Erythroblast (primary cell): ENCODE measurements around the gene VASN.
"Not testable (repeated sequence)": the region's sequence is repeated elsewhere in the genome, so short reads cannot be mapped to it uniquely, and the experiment has no call there.

Experiments
- DNase-seq, 2 experiments: peaks; one replicate each; lab custom pipeline; 2025; lab: John Stamatoyannopoulos, UW
- GATA1 ChIP-seq: IDR thresholded peaks from 2 replicates; pipeline ENCODE4 v1.6.1; 2011; ENCODE audit warnings: low read depth, mild to moderate bottlenecking, control low read depth, low read length, moderate library complexity
- POLR2A ChIP-seq: IDR thresholded peaks from 2 replicates; pipeline ENCODE4 v1.6.1; 2011; ENCODE audit warnings: mild to moderate bottlenecking, low read length

Gene VASN

DNA sequence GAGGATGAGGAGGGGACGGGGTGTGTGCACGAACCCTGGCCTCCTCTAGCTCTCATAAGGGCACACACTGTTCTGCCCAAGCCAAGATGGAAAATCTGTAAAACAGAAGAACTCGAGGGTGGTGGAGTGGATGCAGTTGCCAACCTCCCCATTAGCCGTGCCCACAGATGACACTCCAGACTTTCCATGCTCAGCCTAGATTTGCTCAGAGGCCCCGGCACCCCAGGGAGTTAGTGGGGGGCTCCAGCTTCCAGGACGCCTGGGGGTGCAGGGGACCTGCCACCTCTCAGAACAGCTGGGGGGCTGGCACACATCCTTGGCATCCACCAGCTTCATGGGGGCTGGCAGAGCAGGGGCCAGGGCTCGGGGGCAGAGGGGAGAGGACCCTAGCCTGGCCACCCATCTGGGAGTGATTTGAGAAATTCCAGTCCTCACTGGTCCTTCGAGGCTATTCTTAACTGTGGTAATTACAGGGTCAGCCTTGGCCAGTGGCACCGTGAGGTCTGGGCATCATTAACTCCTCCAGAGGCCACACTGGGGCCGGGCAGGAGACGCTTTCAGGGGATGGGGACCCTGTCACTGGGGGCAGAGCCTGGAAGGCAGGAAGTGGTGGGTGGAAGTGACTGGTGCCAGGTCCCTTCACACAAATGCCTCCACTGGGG is 14.3 kb downstream of the VASN start:
- no peak for TF ChIP-seq POLR2A
- no peak for TF ChIP-seq GATA1
- DNase-seq, result no peak

DNA sequence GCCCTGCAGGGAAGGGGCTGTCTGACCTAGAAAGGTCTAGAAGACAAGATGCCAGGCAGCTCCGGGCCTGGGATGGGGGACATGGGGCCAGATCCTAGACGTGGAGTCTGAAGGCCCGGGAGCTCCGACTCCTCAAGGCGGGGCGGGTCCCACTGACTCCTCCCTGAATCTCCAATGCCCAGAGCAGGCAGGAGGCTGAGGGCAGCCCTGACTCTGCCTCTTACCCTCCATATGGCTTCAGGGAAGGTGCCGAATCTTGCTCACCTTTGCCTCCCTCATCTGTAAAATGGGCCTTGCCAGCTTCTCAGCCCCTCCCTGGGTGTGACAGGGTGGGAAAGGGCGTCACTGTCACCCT is 14.8 kb downstream of the VASN start:
- TF ChIP-seq POLR2A, result no peak
- TF ChIP-seq GATA1, result no peak
- no peak for DNase-seq

DNA sequence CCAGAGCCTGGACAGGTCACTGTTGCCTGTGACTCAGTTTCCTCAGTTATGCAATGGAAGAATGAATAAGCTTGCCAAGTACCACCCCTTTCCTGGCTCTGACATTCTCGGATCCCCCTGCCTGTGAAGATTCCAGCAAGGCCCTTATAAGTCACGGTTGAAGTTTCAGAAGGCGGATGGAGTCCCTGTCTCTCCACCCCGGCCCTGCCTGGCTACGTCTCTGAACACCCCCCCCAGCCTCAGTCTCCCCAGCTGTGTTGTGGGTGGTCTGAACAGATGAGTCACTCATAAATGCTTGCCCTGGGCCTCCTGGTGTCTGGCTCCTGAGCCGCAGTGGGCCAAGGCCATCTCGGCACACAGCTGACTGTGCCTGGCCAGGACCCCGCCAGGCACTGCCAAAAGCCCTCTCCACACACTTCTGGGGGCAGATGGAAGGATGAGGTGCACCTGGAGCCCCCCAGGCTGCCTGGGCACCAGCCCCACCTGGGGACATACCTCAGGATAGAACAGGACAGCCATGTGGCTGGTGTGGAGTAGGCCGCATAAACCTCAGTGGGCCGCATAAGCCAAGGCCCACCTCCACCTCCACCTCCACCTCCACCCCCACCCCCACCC is 15.4 kb downstream of the VASN start:
- no peak for DNase-seq
- TF ChIP-seq POLR2A (no peak), GATA1 (no peak)

DNA sequence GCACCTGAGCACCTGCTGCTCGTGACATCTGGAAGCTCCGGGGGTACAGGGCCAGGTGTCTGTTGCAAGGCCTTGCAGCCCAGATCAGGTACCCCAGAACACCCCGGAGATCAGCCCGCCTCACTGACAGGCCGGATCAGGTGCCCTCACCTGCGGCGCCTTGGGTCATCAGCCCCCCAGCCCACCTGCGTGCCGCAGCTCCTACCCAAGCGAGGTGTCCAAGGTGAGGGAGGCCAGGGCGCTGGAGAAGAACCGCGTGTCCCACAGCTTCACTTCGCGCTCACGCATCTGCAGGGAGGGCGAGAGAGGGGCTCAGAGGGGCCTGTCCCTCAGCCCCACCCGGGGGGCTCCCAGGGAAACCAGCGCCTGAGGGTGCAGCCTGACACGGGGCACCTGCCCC is 16.1 kb downstream of the VASN start:
- no peak for DNase-seq
- TF ChIP-seq POLR2A, result no peak
- no peak for TF ChIP-seq GATA1

DNA sequence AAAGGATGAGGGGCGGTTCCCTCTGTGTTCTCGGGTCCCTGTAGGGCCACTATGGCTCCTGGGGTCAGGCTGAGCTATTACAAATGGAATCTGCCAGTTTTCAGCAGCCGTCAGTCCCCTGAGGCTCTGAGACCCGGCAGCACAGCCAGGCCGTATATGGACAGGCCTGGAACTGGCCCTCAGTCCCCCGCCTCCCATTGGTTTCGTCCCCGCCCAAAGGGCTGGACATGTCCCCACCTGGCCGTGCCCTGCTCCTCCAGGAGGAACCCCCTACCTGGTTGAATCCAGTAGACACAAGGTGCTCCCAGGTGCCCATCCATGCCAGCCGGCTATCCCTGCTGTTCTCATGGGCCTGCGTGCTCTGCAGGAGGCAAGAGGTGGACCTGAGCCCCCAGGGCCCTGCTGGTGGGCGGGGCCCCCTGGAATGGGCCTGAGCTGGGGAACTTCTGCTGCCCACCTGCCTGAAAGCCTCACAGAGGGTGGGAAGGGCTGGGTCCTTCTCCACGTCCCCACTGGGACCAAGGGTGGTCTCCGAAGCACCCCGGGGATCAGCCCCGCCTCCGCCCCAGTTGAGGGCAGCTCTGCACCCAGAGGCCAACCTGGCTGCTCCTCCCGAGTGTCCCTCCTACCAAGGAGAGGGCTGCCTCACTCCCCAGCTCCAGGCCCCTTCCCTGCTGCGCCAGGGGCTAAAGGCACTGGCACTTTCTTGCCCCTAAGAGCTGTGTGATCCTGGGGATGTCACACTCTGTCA is 16.8 kb downstream of the VASN start:
- DNase-seq, result no peak
- TF ChIP-seq GATA1, result no peak
- no peak for TF ChIP-seq POLR2A

DNA sequence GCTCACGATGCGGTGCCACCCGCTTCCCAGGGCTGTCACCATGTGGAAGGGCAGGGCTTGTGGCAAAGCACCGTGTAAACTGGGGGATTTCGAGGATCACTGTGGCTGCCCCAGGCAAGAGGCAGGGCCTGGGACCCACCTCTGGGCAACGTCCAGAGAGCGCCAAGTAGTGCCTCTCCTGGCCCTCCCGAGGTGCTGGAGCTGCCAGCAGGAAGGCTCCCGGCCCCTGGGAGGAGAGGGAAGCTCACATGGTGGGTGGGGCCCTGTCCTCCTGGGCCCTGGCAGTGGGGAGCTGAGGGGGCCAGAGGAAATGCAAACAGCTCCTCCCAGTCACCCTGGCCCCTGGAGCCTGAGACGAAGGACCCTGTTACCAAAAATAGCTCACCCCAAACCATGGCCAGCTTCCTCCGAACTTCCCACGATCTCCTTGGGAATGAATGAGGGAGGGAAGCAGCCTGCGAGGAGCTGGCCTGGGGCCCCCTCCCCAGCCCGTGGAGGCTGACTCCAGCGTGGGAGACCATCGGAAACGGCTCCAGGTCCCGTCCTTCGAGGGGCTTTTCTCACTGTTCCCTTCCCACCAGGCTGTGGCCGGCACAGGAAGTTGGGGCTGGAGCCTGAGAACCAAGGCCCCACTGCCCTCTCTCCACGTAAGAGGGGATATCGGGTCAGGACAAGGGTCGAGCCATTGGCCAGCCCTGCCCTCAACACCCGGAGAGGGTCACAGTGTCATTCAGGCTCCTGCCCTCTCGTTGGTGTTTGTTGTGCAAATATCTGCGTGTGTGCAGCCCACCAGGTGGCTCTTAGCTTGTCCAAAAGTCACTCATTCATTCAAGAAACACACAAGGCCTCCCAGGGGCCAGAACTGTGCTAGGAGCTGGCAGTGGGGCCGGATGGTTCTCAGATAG is 17.7 kb downstream of the VASN start:
- TF ChIP-seq POLR2A (no peak), GATA1 (no peak)
- DNase-seq, result no peak

DNA sequence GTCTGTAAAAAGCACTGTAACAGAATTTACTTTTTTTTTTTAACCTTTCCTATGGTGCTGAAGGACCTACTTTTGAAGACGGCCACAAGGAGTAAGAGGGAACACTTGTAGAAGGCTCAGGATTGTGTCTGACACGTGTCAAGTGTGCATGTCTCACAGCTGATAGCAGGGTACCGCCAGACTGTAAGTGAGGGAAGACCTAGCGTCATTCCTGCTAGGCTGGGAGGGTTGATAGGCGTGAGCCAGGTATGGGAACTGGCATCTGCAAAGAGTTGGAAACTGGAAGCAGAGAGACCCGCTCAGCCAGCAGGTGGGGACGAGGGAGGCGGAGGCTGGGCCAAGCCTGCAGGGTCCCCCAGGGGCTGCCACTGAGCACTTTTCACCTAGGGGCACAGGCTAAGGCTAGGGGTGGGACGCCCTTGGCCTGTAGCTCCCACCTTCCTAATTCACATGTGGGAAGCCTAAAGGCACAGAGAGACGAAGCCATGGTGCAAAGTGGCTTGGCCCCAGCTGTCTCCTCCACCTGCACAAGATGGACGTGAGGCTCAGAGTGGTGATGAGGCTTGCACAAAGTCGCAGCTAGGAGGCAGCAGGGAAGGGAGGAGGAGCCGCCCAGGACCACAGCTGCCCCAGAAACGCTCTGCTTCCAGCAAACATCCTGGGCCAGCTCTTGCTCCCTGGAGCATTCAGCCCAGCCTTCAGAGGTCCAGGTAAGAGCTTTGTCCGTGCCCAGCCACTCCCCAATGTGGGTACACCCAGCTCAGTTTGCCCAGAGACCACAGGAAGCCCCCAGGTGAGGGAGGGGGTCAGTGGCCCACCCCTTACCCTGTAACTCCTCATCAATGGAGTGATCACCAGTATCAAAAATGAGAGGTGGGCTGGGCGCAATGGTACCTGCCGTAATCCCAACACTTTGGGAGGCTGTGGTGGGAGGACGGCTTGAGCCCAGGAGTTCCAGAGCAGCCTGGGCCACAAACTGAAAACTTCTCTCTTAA is 18.9 kb downstream of the VASN start:
- no peak for DNase-seq
- no peak for TF ChIP-seq GATA1
- no peak for TF ChIP-seq POLR2A

DNA sequence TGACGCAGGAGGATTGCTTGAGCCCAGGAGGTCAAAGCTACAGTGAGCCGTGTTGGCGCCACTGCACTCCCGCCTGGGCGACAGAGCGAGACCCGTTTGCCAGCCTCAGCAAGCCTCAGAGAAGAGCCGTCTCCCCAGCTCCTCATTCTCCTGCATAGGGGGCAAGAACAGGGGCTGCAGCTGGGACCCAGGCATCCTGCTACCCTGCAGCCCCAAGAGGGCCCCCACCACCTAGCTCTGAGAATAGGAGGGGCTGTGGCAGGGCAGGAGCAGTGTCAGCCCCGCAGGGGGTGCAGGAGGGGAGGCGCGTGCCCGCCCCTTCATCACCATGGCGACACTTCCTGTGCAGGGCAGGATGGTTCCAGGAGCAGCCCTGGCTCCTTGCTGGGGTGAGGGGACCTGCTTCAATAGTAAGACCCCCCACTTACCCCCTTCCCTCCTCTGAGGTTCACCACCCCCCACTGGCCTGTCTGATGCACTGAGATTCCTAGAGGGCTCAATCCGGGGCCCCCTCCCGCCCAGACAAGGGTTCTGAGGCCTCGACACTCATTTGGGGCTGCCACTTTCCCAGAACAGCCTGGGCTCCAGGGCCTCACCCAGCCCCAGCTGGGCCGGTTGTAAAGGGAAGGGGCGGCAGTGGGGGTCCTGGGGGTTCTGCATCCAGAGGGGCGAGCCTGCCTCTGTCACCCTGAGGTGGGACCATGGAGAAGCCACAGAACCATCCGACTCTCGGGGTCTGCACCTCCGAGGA is 20.2 kb downstream of the VASN start:
- no peak for DNase-seq
- TF ChIP-seq POLR2A (no peak), GATA1 (no peak)

DNA sequence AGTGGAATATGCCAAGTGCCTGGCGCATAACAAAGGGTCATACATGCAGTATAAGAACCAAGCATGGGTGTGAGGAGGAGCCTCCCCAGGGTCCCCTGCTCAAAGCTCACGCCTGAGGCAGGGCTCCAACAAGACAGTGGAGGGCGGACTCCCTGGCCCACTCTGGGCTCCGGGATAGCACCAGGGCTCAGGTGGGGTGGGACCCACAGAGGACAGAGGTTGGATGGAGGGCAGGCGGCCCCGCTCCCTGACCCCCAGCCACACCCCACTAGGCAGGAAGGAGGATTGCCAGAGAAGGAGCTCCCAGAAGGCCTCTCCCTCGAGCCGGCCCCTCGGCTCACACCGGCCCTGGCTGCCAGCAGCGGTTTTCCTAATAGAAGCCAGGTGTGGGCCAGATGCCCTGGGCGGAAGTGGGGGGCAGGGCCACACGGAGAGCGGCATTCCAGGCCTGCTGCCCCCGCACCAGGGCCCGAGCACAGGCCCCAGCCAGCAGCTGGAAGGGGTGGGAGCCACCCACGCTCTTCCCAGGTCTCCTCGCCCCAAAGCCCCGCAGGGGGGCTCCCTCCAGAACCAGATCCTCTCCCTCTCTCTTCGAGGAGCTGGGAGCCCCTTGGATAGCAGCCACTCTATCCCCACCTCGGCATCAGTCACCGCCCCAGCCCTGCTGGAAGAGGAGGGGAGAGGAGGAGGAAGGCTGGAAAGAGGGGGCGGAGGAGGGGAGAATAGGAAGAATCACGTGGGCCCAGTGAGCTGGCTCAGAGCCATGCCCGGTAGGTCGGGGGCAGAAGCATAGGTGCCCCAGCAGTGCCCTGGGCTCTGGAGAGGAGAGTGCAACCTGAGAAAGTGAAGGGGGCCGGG is 21.0 kb downstream of the VASN start:
- TF ChIP-seq POLR2A (no peak), GATA1 (no peak)
- no peak for DNase-seq

DNA sequence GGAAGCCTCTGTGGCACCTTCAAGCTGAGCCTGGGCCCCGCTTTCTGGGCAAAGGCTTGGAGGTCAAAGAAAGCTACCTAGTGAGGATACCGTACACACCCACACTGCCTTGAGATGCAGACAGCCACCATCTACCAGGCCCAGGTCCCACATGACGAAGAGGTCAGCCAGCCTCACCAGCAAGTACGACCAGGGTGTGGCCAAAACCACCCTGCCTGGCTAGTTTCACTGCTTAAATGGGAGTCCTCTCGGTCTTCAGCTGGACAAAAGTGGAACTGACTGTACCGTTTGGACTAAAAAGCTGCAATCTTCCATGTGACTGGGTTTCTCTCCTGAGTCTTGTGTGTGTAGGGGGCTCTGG is 21.6 kb downstream of the VASN start:
- TF ChIP-seq POLR2A (no peak), GATA1 (no peak)
- DNase-seq, result no peak

DNA sequence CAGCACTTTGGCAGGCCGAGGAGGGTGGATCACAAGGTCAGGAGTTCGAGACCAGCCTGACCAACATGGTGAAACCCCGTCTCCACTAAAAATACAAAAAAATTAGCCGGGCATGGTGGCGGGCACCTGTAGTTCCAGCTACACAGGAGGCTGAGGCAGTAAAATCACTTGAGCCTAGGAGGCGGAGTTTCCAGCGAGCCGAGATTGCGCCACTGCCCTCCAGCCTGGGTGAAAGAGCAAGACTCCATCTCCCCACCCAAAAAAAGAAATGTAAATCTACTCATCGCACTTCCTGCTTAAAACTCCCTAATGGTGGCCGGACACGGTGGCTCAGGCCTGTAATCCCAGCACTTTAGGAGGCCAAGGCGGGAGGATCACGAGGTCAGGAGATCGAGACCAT is 22.2 kb downstream of the VASN start:
- DNase-seq, result not testable (repeated sequence)
